ENCODE results near the gene DCLK2. TPM values are rescaled to one million over a fixed set of nuclear protein-coding genes. Genes with fewer than 3 reads are reported as not detected.
A peak's percentile ranks its signal among the peaks of the same experiment; 100 is the strongest.

Gene DCLK2
- total and polyA plus RNA-seq, 2 of the 8 experiments (the other 6 are each of a cell fraction or from before 2014, with no cell fraction given): 0.32 to 0.37 TPM

- Histone ChIP-seq H3K4me1 (replicated peaks in 1 of 4; ENCODE audit: control insufficient read depth in 3 of 4, insufficient read depth in 4 of 4, low read length in 3 of 4) (peaks cover 0 to 7% (median 0%) of the 10 kb centered on the region in 4 experiments; a peak in 4 of 7 replicates), H3K27ac (ENCODE audit: low read depth, low read length) (no peak overlapping the region), H2BK20ac (ENCODE audit: low read length) (no peak overlapping the region), H3K9ac (replicated peaks in 1 of 4; ENCODE audit: extremely low read depth in 1 of 4, low read depth in 3 of 4, low read length in 3 of 4) (no peak overlapping the region), H4K20me1 (replicated peaks in 1 of 2; ENCODE audit: control insufficient read depth in 1 of 2, insufficient read depth in 2 of 2, low read length in 2 of 2) (no peaks in the 10 kb centered on the region), H3K23me2 (ENCODE audit: low read depth, low read length) (no peaks in the 10 kb centered on the region), H3K36me3 (ENCODE audit: control insufficient read depth in 2 of 4, insufficient read depth in 4 of 4, low read length in 3 of 4) (no peaks in the 10 kb centered on the region), H2BK12ac (ENCODE audit: low read depth, low read length) (no peak overlapping the region), H3K79me1 (ENCODE audit: low read depth, low read length) (no peaks in the 10 kb centered on the region), H3K23ac (ENCODE audit: insufficient read length) (no peak overlapping the region), H3K27me3 (replicated peaks in 1 of 4; ENCODE audit: control insufficient read depth in 3 of 4, extremely low read depth in 1 of 4, insufficient read depth in 3 of 4, low read length in 3 of 4) (no peaks in the 10 kb centered on the region; a peak in 1 of 7 replicates), H2AK5ac (ENCODE audit: low read depth, low read length) (no peak overlapping the region), H2BK120ac (replicated peaks; ENCODE audit: low read depth, low read length) (no peak overlapping the region), H3K4me2 (ENCODE audit: insufficient read depth in 1 of 2, low read depth in 2 of 2, low read length in 2 of 2) (no peak overlapping the region), H2BK15ac (ENCODE audit: low read length) (no peak overlapping the region), H3K4ac (replicated peaks; ENCODE audit: insufficient read length, low read depth, low read length) (no peak overlapping the region), H3K4me3 (ENCODE audit: extremely low read depth in 1 of 4, insufficient read depth in 2 of 4, low read depth in 3 of 4, low read length in 4 of 4) (no peak overlapping the region), H3K9me3 (ENCODE audit: insufficient read depth in 2 of 2, low read depth in 1 of 2, low read length in 1 of 2) (no peaks in the 10 kb centered on the region), H3K18ac (ENCODE audit: extremely low read depth, low read length) (no peak overlapping the region), H4K91ac (replicated peaks; ENCODE audit: insufficient read length, low read length) (no peak overlapping the region), H3K14ac (ENCODE audit: insufficient read length) (no peak overlapping the region), H2AFZ (ENCODE audit: low read length) (peak overlapping the region; percentile 81; the same call in 1 of the 2 replicates), H3K79me2 (ENCODE audit: control insufficient read depth in 1 of 2, insufficient read depth in 2 of 2, low read length in 2 of 2) (no peaks in the 10 kb centered on the region), H4K5ac (ENCODE audit: insufficient read length, low read depth, low read length) (no peak overlapping the region), H2BK5ac (ENCODE audit: low read depth, low read length) (no peak overlapping the region), H3K56ac (replicated peaks; ENCODE audit: insufficient read length, low read depth, low read length) (no peak overlapping the region), H4K8ac (ENCODE audit: extremely low read depth, insufficient read depth, low read length) (no peak overlapping the region)
- DNase-seq (ENCODE audit: low read depth in 1 of 2, low spot score in 2 of 2) (no peak), FAIRE-seq (no peak)
- 100% methylated on average over 1 of the region's 8 CpGs; no CpG with 5 or more reads in 1 of the 2 experiments for WGBS, 2 experiments (ENCODE audit: extremely low coverage in 1 of 2, insufficient coverage in 1 of 2, insufficient read length in 1 of 2, insufficient replicate concordance in 2 of 2, low coverage in 1 of 2, low lambda C conversion rate in 2 of 2, missing lambda C conversion rate in 1 of 2)
- ChIA-PET CTCF (ENCODE audit: partially characterized antibody) (interaction anchor here (0.6 to 4.2 kb wide), 19 partner anchors 9 to 235 kb away, joined by 3 to 23 read pairs (median 5); no protein-coding TSS in a partner anchor), POLR2A (ENCODE audit: partially characterized antibody) (interaction anchor here (0.6 kb wide), 1 partner anchor 111 kb away, joined by 3 read pairs; no protein-coding TSS in a partner anchor)
- TF ChIP-seq, protein P1, sequence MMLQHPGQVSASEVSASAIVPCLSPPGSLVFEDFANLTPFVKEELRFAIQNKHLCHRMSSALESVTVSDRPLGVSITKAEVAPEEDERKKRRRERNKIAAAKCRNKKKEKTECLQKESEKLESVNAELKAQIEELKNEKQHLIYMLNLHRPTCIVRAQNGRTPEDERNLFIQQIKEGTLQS (IDR thresholded peaks at IDR 0.05; ENCODE audit: insufficient read depth, low read depth, low read length): no peak
- TF ChIP-seq, protein P2, sequence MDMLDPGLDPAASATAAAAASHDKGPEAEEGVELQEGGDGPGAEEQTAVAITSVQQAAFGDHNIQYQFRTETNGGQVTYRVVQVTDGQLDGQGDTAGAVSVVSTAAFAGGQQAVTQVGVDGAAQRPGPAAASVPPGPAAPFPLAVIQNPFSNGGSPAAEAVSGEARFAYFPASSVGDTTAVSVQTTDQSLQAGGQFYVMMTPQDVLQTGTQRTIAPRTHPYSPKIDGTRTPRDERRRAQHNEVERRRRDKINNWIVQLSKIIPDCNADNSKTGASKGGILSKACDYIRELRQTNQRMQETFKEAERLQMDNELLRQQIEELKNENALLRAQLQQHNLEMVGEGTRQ (IDR thresholded peaks at IDR 0.05; ENCODE audit: low read length): no peak
- no peak for TF ChIP-seq E2F6 (IDR thresholded peaks at IDR 0.05)
- TF ChIP-seq PHF8 (conservative IDR thresholded peaks at IDR 0.05; ENCODE audit: low read depth, low read length): no peak
- TF ChIP-seq YY1 (IDR thresholded peaks at IDR 0.05; ENCODE audit: low read depth, low read length): no peak
- no peak for TF ChIP-seq TEAD4 (IDR thresholded peaks at IDR 0.05; ENCODE audit: low read depth, low read length)
- TF ChIP-seq JUN (IDR thresholded peaks at IDR 0.05; ENCODE audit: low read depth, low read length): no peak
- TF ChIP-seq CEBPB (IDR thresholded peaks at IDR 0.05; ENCODE audit: low read depth, low read length): no peak
- no peak for TF ChIP-seq SIX5 (IDR thresholded peaks at IDR 0.05; ENCODE audit: low read depth, low read length)
- TF ChIP-seq SUZ12 (IDR thresholded peaks at IDR 0.05; ENCODE audit: low read length): no peak
- TF ChIP-seq CHD2 (IDR thresholded peaks at IDR 0.05; ENCODE audit: low read length): no peak
- TF ChIP-seq ASH2L (IDR thresholded peaks at IDR 0.05; ENCODE audit: low read length): no peak
- no peak for TF ChIP-seq KDM1A (IDR thresholded peaks at IDR 0.05; ENCODE audit: borderline replicate concordance, low read length)
Measured at GRCh38 chr4:150217808-150218207, 139.6 kb downstream of the DCLK2 start.
